Neural progenitor cell (in vitro differentiated cells): ENCODE results near the gene GPR39. TPM values are rescaled to one million over a fixed set of nuclear protein-coding genes. Genes with fewer than 3 reads are reported as not detected.

Source experiments
- DNase-seq: peaks from one replicate; pipeline ENCODE4 v3.0.0-alpha.2; 2016; ENCODE audit warnings: low spot score
- H2AFZ ChIP-seq: fragments of 200-600 bp; sonication (generic); replicated peaks from 2 replicates; pipeline ENCODE4 v1.6.1; 2016; ENCODE audit warnings: antibody characterized with exemption
- H3F3A ChIP-seq: fragments of 200-600 bp; sonication (generic); 2 replicates; pipeline ENCODE4 v1.6.1; 2016; ENCODE audit warnings: antibody characterized with exemption, low read depth
- H3K27ac ChIP-seq: fragments of 200-600 bp; sonication (generic); 2 replicates; pipeline ENCODE4 v1.5.1; 2016; ENCODE audit warnings: mild to moderate bottlenecking
- H3K27me3 ChIP-seq: fragments of 200-600 bp; sonication (generic); 2 replicates; pipeline ENCODE4 v1.6.1; 2016; ENCODE audit warnings: mild to moderate bottlenecking, moderate library complexity
- H3K36me3 ChIP-seq: fragments of 200-600 bp; sonication (generic); 2 replicates; pipeline ENCODE4 v1.5.1; 2016
- H3K4me1 ChIP-seq: fragments of 200-600 bp; sonication (generic); 2 replicates; pipeline ENCODE4 v1.6.1; 2016; ENCODE audit warnings: mixed run types
- H3K4me2 ChIP-seq: fragments of 200-600 bp; sonication (generic); 2 replicates; pipeline ENCODE4 v1.6.1; 2016
- H3K4me3 ChIP-seq: fragments of 200-600 bp; sonication (generic); 2 replicates; pipeline ENCODE4 v1.5.1; 2016
- H3K79me2 ChIP-seq: fragments of 200-600 bp; sonication (generic); 2 replicates; pipeline ENCODE4 v1.6.1; 2016; ENCODE audit warnings: low read depth
- H3K9ac ChIP-seq: fragments of 200-600 bp; sonication (generic); 2 replicates; pipeline ENCODE4 v1.6.1; 2016
- H3K9me3 ChIP-seq: fragments of 200-600 bp; sonication (generic); 2 replicates; pipeline ENCODE4 v1.5.1; 2016; ENCODE audit warnings: low read depth
- H4K20me1 ChIP-seq: fragments of 200-600 bp; sonication (generic); 2 replicates; pipeline ENCODE4 v1.6.1; 2016; ENCODE audit warnings: low read depth
- H3K27ac Mint-ChIP-seq: 3 replicates; pipeline ENCODE4 v1.8.0; 2021; ENCODE audit warnings: mixed read lengths
- H3K27me3 Mint-ChIP-seq: 2 replicates; pipeline ENCODE4 v1.8.0; 2022; ENCODE audit warnings: low read depth, mild to moderate bottlenecking, inconsistent platforms, moderate library complexity, mixed read lengths; ENCODE audit not compliant: insufficient read depth
- H3K36me3 Mint-ChIP-seq: 3 replicates; pipeline ENCODE4 v1.8.0; 2021; ENCODE audit warnings: mixed read lengths
- H3K4me1 Mint-ChIP-seq: 3 replicates; pipeline ENCODE4 v1.8.0; 2021; ENCODE audit warnings: mixed read lengths
- H3K4me3 Mint-ChIP-seq: 3 replicates; pipeline ENCODE4 v1.8.0; 2021; ENCODE audit warnings: mild to moderate bottlenecking, moderate library complexity, mixed read lengths
- H3K9me3 Mint-ChIP-seq: 3 replicates; pipeline ENCODE4 v1.8.0; 2020; ENCODE audit warnings: mixed read lengths
- CTCF ChIP-seq: fragments of 200-600 bp; sonication (generic); IDR thresholded peaks from 2 replicates; pipeline ENCODE4 v1.5.1; 2017; ENCODE audit warnings: antibody characterized with exemption, mild to moderate bottlenecking
- EZH2 ChIP-seq: fragments of 200-600 bp; sonication (generic); IDR thresholded peaks from 2 replicates; pipeline ENCODE4 v1.6.1; 2017; ENCODE audit warnings: antibody characterized with exemption, mild to moderate bottlenecking, moderate library complexity
- EZH2phosphoT487 ChIP-seq: fragments of 200-600 bp; sonication (generic); IDR thresholded peaks from 2 replicates; pipeline ENCODE4 v1.6.1; 2017; ENCODE audit warnings: antibody characterized with exemption
- total RNA-seq: library from RNA; depleted of rRNA; stranded (reverse); fragments of >200 nt; gene quantifications from 2 replicates; pipeline ENCODE4 v1.2.3, GENCODE V29; 2015; ENCODE audit warnings: low replicate concordance

The GPR39 gene
- total RNA-seq, 1 donor from 2014 or later: 0.28 TPM

GRCh38 chr2:132605236-132606180 is 188.9 kb downstream of the GPR39 start:
- Histone ChIP-seq H3K4me2 (no peak overlapping the region), H3K4me3 (no peak overlapping the region), H3K36me3 (no peaks in the 10 kb centered on the region), H3K9ac (no peak overlapping the region), H4K20me1 (no peaks in the 10 kb centered on the region), H3K9me3 (no peaks in the 10 kb centered on the region), H3K79me2 (no peaks in the 10 kb centered on the region), H3K27me3 (no peaks in the 10 kb centered on the region), H3K27ac (no peak overlapping the region), H2AFZ (no peak overlapping the region), H3K4me1 (no peaks in the 10 kb centered on the region), H3F3A (no peaks in the 10 kb centered on the region)
- no peak overlapping the region for H3K4me3 Mint-ChIP-seq
- DNase-seq: no peak
- H3K27ac Mint-ChIP-seq: peak overlapping the region; percentile 50
- TF ChIP-seq EZH2 (no peak), EZH2phosphoT487 (no peak), CTCF (no peak)
- no peaks in the 10 kb centered on the region for H3K9me3 Mint-ChIP-seq
- H3K27me3 Mint-ChIP-seq: no peaks in the 10 kb centered on the region
- peaks cover 32% of the 10 kb centered on the region for H3K4me1 Mint-ChIP-seq
- no peaks in the 10 kb centered on the region for H3K36me3 Mint-ChIP-seq

GRCh38 chr2:132606649-132607048 is 190.0 kb downstream of the GPR39 start:
- H3K9me3 Mint-ChIP-seq: no peaks in the 10 kb centered on the region
- no peaks in the 10 kb centered on the region for H3F3A ChIP-seq
- H3K4me1 Mint-ChIP-seq: peaks cover 32% of the 10 kb centered on the region
- H3K36me3 Mint-ChIP-seq: no peaks in the 10 kb centered on the region
- no peak overlapping the region for H3K27ac Mint-ChIP-seq
- no peaks in the 10 kb centered on the region for H3K9me3 ChIP-seq
- DNase-seq: no peak
- H3K4me2 ChIP-seq: no peak overlapping the region
- TF ChIP-seq EZH2: no peak
- TF ChIP-seq EZH2phosphoT487: no peak
- TF ChIP-seq CTCF: no peak
- no peak overlapping the region for H3K9ac ChIP-seq
- no peaks in the 10 kb centered on the region for H4K20me1 ChIP-seq
- no peak overlapping the region for H3K4me3 Mint-ChIP-seq
- H2AFZ ChIP-seq: no peak overlapping the region
- no peaks in the 10 kb centered on the region for H3K4me1 ChIP-seq
- H3K27me3 Mint-ChIP-seq: no peaks in the 10 kb centered on the region
- no peaks in the 10 kb centered on the region for H3K27me3 ChIP-seq
- H3K36me3 ChIP-seq: no peaks in the 10 kb centered on the region
- no peak overlapping the region for H3K4me3 ChIP-seq
- H3K27ac ChIP-seq: no peak overlapping the region
- no peaks in the 10 kb centered on the region for H3K79me2 ChIP-seq

GRCh38 chr2:132607426-132608090 is 191.0 kb downstream of the GPR39 start:
- Mint-ChIP-seq H3K4me3 (no peak overlapping the region), H3K9me3 (no peaks in the 10 kb centered on the region), H3K36me3 (no peaks in the 10 kb centered on the region), H3K27me3 (no peaks in the 10 kb centered on the region), H3K27ac (no peak overlapping the region), H3K4me1 (peaks cover 32% of the 10 kb centered on the region)
- no peak overlapping the region for H3K4me3 ChIP-seq
- no peaks in the 10 kb centered on the region for H4K20me1 ChIP-seq
- H3K9ac ChIP-seq: no peak overlapping the region
- no peak overlapping the region for H3K4me2 ChIP-seq
- no peak overlapping the region for H3K27ac ChIP-seq
- no peaks in the 10 kb centered on the region for H3K27me3 ChIP-seq
- no peaks in the 10 kb centered on the region for H3K9me3 ChIP-seq
- H3F3A ChIP-seq: no peaks in the 10 kb centered on the region
- H3K79me2 ChIP-seq: no peaks in the 10 kb centered on the region
- DNase-seq: no peak
- no peak overlapping the region for H2AFZ ChIP-seq
- H3K4me1 ChIP-seq: no peaks in the 10 kb centered on the region
- no peaks in the 10 kb centered on the region for H3K36me3 ChIP-seq
- TF ChIP-seq EZH2phosphoT487 (no peak), EZH2 (no peak), CTCF (no peak)
